Loucy (cell line): Measurements from ENCODE around the gene GPA33.
A peak's percentile ranks its signal among the peaks of the same experiment; 100 is the strongest.

Experiments used
- H2AFZ ChIP-seq: fragments of 200-600 bp; sonication (generic); 2 replicates; pipeline ENCODE4 v1.6.0; 2016; ENCODE audit warnings: antibody characterized with exemption, mild to moderate bottlenecking, low read length, moderate library complexity
- H3F3A ChIP-seq: fragments of 200-600 bp; 2 replicates; pipeline ENCODE4 v1.6.0; 2016; ENCODE audit warnings: antibody characterized with exemption, low read depth, mild to moderate bottlenecking
- H3K27me3 ChIP-seq: fragments of 200-600 bp; sonication (generic); 2 replicates; pipeline ENCODE4 v1.6.1; 2014; ENCODE audit warnings: low read length, mild to moderate bottlenecking; ENCODE audit not compliant: insufficient read depth, poor library complexity, severe bottlenecking
- H3K36me3 ChIP-seq: fragments of 200-600 bp; sonication (generic); 2 replicates; pipeline ENCODE4 v1.6.1; 2016; ENCODE audit warnings: low read length; ENCODE audit not compliant: insufficient read depth
- H3K4me1 ChIP-seq: fragments of 200-600 bp; sonication (generic); 2 replicates; pipeline ENCODE4 v1.5.1; 2014; ENCODE audit warnings: low read length, mild to moderate bottlenecking; ENCODE audit not compliant: insufficient read depth, poor library complexity, severe bottlenecking
- H3K4me2 ChIP-seq: fragments of 200-600 bp; sonication (generic); 2 replicates; pipeline ENCODE4 v1.6.0; 2014; ENCODE audit warnings: antibody characterized with exemption, low read length, low read depth, mild to moderate bottlenecking; ENCODE audit not compliant: poor library complexity, severe bottlenecking
- H3K4me3 ChIP-seq: fragments of 200-600 bp; sonication (generic); 2 replicates; pipeline ENCODE4 v1.5.1; 2014; ENCODE audit warnings: low read length, mild to moderate bottlenecking, mixed read lengths; ENCODE audit not compliant: poor library complexity, severe bottlenecking
- H3K79me2 ChIP-seq: fragments of 200-600 bp; sonication (generic); 2 replicates; pipeline ENCODE4 v1.6.1; 2014; ENCODE audit warnings: low read length; ENCODE audit not compliant: insufficient read depth
- H3K9ac ChIP-seq: fragments of 200-600 bp; sonication (generic); 2 replicates; pipeline ENCODE4 v1.6.0; 2014; ENCODE audit warnings: mild to moderate bottlenecking, low read depth, low read length, moderate library complexity; ENCODE audit not compliant: poor library complexity, severe bottlenecking
- H3K9me2 ChIP-seq: fragments of 200-600 bp; sonication (generic); replicated peaks from 2 replicates; pipeline ENCODE4 v1.6.1; 2016; ENCODE audit warnings: low read depth, low read length, mixed read lengths
- H3K9me3 ChIP-seq: fragments of 200-600 bp; sonication (generic); 2 replicates; pipeline ENCODE4 v1.6.1; 2014; ENCODE audit warnings: mild to moderate bottlenecking, antibody characterized with exemption, low read length, low read depth; ENCODE audit not compliant: insufficient read depth
- H4K20me1 ChIP-seq: fragments of 200-600 bp; sonication (generic); 2 replicates; pipeline ENCODE4 v1.6.0; 2014; ENCODE audit warnings: antibody characterized with exemption, low read length, mild to moderate bottlenecking; ENCODE audit not compliant: insufficient read depth, poor library complexity, severe bottlenecking
- EZH2phosphoT487 ChIP-seq: fragments of 200-600 bp; IDR thresholded peaks from 2 replicates; pipeline ENCODE4 v1.6.1; 2018; ENCODE audit warnings: antibody characterized with exemption, mild to moderate bottlenecking, moderate library complexity, borderline replicate concordance
- TF ChIP-seq, protein P1 (sequence below): fragments of 200-600 bp; sonication (generic); conservative IDR thresholded peaks from 2 replicates; pipeline ENCODE4 v1.5.1; 2014; ENCODE audit warnings: mild to moderate bottlenecking, antibody characterized with exemption, low read length

Gene GPA33

DNA sequence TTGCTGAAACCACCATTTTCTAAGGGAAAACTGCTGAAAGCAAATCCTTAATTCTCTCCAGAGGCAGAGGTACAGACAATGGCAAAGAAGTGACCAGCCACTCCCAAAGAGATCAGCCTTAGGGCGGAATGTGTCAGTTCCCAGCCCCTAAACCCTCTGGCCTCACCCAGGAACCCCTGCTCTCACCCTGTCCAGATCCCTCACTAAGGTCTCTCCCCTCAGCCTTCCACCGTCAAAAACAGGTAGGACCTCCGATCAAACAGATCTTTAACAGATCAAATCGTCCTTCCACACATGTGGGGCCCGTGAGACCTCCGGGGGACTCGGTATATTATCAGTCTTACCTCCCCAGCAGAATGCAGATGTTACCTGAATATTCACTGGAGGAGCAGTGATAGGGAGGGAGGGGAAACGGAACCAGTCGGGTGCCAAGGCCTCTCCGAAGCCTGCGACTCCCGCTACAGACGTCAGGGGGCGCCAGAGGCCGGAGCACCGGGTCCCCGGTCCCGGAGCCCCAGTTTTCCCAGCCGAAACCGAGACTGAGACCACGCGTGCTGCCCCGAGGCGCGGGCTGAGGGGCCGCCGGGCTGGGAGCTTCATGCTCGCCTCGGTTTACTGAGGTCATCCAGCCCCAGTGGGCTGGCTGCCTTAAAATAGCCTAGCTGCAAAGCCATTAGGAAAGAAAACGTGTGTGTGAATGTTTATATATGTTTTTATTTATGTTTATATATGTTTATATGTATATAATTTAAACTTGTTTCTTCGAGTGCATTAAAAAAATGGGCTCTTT is 23.6 kb downstream of the GPA33 start:
- no peaks in the 10 kb centered on the region for H3K79me2 ChIP-seq
- TF ChIP-seq, protein P1, sequence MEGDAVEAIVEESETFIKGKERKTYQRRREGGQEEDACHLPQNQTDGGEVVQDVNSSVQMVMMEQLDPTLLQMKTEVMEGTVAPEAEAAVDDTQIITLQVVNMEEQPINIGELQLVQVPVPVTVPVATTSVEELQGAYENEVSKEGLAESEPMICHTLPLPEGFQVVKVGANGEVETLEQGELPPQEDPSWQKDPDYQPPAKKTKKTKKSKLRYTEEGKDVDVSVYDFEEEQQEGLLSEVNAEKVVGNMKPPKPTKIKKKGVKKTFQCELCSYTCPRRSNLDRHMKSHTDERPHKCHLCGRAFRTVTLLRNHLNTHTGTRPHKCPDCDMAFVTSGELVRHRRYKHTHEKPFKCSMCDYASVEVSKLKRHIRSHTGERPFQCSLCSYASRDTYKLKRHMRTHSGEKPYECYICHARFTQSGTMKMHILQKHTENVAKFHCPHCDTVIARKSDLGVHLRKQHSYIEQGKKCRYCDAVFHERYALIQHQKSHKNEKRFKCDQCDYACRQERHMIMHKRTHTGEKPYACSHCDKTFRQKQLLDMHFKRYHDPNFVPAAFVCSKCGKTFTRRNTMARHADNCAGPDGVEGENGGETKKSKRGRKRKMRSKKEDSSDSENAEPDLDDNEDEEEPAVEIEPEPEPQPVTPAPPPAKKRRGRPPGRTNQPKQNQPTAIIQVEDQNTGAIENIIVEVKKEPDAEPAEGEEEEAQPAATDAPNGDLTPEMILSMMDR = peak; percentile 95
- no peak for TF ChIP-seq EZH2phosphoT487
- no peak overlapping the region for H2AFZ ChIP-seq
- H3K27me3 ChIP-seq = no peaks in the 10 kb centered on the region
- no peaks in the 10 kb centered on the region for H3K4me1 ChIP-seq
- no peaks in the 10 kb centered on the region for H3K9me3 ChIP-seq
- H3K4me2 ChIP-seq = no peak overlapping the region
- H3K4me3 ChIP-seq = no peak overlapping the region
- H3F3A ChIP-seq = no peaks in the 10 kb centered on the region
- H3K36me3 ChIP-seq = peaks cover 70% of the 10 kb centered on the region; the same call in 1 of the 2 replicates
- H4K20me1 ChIP-seq = no peaks in the 10 kb centered on the region
- no peaks in the 10 kb centered on the region for H3K9me2 ChIP-seq
- no peak overlapping the region for H3K9ac ChIP-seq

DNA sequence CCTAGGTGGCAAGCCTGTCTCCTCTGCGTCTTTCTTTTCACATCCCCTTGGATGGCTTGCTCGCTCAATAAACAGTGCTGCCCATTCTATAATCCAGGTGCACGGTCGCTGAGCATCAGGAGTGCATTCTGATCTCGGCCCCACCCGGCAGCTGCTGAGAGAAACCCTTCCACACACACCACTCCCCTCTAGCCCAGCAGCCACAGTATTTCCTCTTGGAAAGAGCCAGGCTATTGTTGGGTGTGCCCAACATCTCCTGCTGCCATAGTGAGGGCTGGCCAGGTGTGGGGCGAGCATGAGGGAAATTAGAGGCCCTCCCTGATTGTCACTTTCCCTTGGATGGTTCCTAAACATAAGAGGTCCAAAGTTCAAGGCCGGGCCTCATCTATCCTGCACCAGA is 24.7 kb downstream of the GPA33 start:
- no peaks in the 10 kb centered on the region for H3K27me3 ChIP-seq
- H3K36me3 ChIP-seq = peaks cover 68% of the 10 kb centered on the region; the same call in 1 of the 2 replicates
- H3K9me3 ChIP-seq = no peaks in the 10 kb centered on the region
- no peaks in the 10 kb centered on the region for H3K4me1 ChIP-seq
- no peaks in the 10 kb centered on the region for H3F3A ChIP-seq
- no peaks in the 10 kb centered on the region for H3K9me2 ChIP-seq
- no peak overlapping the region for H3K4me3 ChIP-seq
- H3K4me2 ChIP-seq = no peak overlapping the region
- no peak for TF ChIP-seq EZH2phosphoT487
- TF ChIP-seq, protein P1 = no peak
- H4K20me1 ChIP-seq = no peaks in the 10 kb centered on the region
- H2AFZ ChIP-seq = no peak overlapping the region
- no peaks in the 10 kb centered on the region for H3K79me2 ChIP-seq
- H3K9ac ChIP-seq = no peak overlapping the region

DNA sequence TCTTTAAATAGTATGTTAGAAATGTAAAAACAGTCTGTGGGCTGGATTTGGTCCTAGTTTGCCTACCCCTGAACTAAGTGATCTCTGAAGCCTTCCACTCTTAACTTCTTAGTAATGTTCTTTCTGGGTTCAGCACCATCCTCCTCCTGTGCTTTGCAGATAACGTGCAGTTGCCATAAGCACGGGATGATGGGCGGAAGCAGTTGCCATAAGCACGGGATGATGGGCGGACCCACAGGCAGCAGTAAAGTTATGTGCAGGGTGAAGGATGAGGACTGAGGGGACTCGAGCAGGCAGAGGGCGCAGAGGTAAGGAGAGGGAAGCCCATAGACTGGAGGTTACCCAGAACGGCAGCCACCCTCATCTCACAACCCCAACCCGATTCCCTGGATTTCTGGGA is 25.6 kb downstream of the GPA33 start:
- H2AFZ ChIP-seq = no peak overlapping the region
- no peaks in the 10 kb centered on the region for H3F3A ChIP-seq
- H3K4me3 ChIP-seq = no peak overlapping the region
- no peaks in the 10 kb centered on the region for H3K4me1 ChIP-seq
- no peak overlapping the region for H3K9ac ChIP-seq
- H4K20me1 ChIP-seq = no peaks in the 10 kb centered on the region
- peaks cover 63% of the 10 kb centered on the region; the same call in 1 of the 2 replicates for H3K36me3 ChIP-seq
- H3K9me3 ChIP-seq = no peaks in the 10 kb centered on the region
- no peaks in the 10 kb centered on the region for H3K27me3 ChIP-seq
- H3K9me2 ChIP-seq = no peaks in the 10 kb centered on the region
- no peak for TF ChIP-seq EZH2phosphoT487
- H3K79me2 ChIP-seq = no peaks in the 10 kb centered on the region
- no peak overlapping the region for H3K4me2 ChIP-seq

DNA sequence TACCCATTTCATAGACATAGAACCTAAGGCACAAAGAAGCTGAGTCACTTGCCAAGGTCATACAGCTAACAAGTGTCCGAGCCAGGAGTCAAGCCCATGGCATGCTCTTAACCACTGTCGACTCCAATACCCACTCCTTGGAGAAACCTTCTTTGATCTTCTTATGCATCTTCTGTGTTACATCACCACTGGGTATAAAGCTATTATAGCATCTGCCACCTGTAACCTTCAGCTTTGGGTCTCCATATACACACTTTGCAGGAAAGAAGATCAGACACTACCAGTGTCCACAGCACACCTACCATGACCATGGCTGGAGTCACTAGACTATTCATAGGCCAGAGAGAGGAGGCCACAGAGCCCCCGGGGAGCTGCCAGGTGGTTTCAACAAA is 29.1 kb downstream of the GPA33 start:
- TF ChIP-seq EZH2phosphoT487 = no peak
- TF ChIP-seq, protein P1 = no peak
- no peaks in the 10 kb centered on the region for H3K9me3 ChIP-seq
- no peaks in the 10 kb centered on the region for H3K79me2 ChIP-seq
- H3F3A ChIP-seq = 0 out of 2 replicates have a peak, but pooled peaks cover 3% of the 10 kb centered on the region
- H4K20me1 ChIP-seq = no peaks in the 10 kb centered on the region
- no peak overlapping the region for H3K4me3 ChIP-seq
- no peaks in the 10 kb centered on the region for H3K27me3 ChIP-seq
- no peak overlapping the region for H2AFZ ChIP-seq
- H3K4me2 ChIP-seq = no peak overlapping the region
- no peaks in the 10 kb centered on the region for H3K9me2 ChIP-seq
- H3K9ac ChIP-seq = no peak overlapping the region
- H3K36me3 ChIP-seq = peaks cover 64% of the 10 kb centered on the region; the same call in 1 of the 2 replicates
- no peaks in the 10 kb centered on the region for H3K4me1 ChIP-seq
